ENCODE measurements around the gene HHAT. TPM values are rescaled to one million over a fixed set of nuclear protein-coding genes. Genes with fewer than 3 reads are reported as not detected.

Gene HHAT
- total RNA-seq, 1 donor from 2014 or later, result 13.7 TPM

DNA sequence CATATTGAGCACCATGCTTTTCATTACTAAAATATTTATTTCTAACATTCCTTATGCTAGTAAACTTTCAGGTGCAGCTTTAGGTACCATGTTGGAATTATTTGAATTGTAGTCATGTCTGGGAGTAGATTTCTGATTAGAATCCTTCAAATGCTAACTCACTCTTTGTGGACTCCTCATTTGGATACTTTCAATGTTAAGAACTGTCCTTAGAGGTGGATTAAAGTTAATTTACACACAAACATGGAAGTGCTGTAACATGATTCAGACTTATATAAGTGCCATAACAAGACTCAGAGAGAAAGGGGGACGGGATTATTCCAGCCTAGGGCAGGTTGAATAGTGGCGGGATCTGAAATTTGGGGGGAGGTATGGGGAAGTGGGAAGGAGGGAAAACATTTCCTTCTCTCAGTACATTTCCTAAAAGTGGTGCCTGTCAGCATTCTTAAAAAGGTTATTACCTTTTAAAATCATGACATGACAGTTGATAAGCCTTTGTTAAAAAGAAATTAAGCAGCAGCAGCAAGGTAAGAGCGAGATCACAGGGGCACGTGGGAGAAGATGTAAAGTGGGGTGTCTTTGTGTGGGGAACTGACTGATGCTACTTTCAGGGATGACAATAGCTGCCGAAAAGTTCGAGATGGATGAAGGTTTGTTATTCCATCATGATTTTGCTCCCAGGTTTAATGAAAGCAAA is 44.4 kb downstream of the HHAT start:
- no peak overlapping the region for H3K4me3 ChIP-seq (ENCODE audit: low read depth, low read length)
- DNase-seq (ENCODE audit: low read depth), result no peak
- TF ChIP-seq, protein P1, sequence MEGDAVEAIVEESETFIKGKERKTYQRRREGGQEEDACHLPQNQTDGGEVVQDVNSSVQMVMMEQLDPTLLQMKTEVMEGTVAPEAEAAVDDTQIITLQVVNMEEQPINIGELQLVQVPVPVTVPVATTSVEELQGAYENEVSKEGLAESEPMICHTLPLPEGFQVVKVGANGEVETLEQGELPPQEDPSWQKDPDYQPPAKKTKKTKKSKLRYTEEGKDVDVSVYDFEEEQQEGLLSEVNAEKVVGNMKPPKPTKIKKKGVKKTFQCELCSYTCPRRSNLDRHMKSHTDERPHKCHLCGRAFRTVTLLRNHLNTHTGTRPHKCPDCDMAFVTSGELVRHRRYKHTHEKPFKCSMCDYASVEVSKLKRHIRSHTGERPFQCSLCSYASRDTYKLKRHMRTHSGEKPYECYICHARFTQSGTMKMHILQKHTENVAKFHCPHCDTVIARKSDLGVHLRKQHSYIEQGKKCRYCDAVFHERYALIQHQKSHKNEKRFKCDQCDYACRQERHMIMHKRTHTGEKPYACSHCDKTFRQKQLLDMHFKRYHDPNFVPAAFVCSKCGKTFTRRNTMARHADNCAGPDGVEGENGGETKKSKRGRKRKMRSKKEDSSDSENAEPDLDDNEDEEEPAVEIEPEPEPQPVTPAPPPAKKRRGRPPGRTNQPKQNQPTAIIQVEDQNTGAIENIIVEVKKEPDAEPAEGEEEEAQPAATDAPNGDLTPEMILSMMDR (conservative IDR thresholded peaks at IDR 0.05; ENCODE audit: low read depth, low read length), result no peak

DNA sequence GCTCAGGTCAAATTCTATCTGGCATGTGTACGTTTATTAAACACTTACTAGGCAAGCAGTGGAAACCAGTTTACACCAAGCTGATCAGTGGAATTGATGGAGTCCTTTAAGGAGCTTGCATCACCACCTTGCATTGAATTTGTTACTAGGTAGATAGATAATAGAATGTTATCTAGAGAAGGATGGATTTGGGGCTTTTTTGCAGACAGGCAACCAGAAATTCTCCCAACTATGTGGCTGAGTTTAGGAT is 44.9 kb downstream of the HHAT start:
- no peak for DNase-seq (ENCODE audit: low read depth)
- no peak overlapping the region for H3K4me3 ChIP-seq (ENCODE audit: low read depth, low read length)
- TF ChIP-seq, protein P1 (conservative IDR thresholded peaks at IDR 0.05; ENCODE audit: low read depth, low read length), result no peak

DNA sequence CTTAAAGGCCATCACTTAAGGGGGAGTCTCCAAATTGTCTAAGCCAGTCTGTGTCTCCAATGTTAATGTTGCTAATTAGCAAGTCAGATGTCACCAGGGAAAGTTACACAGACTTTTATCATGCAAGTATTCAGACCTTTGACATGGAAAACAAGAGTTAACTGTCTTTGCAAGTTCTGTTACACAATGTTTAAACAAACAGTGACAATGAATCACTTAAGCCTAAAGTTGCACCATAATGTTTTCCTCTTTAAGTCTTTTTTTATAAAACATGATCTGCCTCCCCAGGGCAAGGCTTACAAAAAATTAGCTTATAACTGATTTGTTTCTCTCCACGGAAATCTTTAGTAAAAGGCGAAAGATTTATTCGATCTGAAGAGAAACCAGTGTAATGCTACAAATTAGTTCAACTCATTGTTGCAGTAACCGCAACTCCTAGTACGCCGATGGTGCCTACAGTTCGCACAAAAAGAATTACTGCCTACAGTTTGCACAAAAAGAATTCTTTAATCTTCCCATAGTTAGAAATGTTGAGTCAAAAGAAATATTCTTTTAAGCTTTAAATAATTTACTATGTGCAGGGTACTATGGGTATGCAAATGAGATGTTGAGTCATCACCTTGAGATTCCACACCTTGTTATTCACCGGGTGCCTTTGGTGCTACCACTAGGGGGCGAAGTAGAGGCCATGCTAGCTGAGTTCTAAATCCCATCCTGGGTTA is 45.3 kb downstream of the HHAT start:
- TF ChIP-seq, protein P1 (conservative IDR thresholded peaks at IDR 0.05; ENCODE audit: low read depth, low read length), result peak; percentile 100
- no peak overlapping the region for H3K4me3 ChIP-seq (ENCODE audit: low read depth, low read length)
- DNase-seq (ENCODE audit: low read depth), result peak; percentile 99

DNA sequence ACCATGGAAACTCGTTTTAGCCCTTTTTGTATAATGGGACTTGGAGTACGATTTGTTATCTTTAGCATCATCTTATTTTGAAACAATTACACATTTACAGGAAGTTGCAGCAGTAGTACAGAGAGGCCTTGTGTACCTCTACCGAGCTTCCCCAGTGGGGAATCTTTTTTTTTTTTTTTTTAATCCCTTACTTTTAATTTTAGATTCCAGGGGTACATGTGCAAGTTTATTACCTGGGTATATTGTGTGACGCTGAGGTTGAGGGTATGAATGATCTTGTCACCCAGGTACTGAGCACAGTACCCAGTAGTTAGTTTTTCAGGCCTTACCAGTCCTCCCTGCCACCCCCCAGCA is 45.9 kb downstream of the HHAT start:
- H3K4me3 ChIP-seq (ENCODE audit: low read depth, low read length), result no peak overlapping the region
- DNase-seq (ENCODE audit: low read depth), result no peak
- TF ChIP-seq, protein P1 (conservative IDR thresholded peaks at IDR 0.05; ENCODE audit: low read depth, low read length), result no peak

DNA sequence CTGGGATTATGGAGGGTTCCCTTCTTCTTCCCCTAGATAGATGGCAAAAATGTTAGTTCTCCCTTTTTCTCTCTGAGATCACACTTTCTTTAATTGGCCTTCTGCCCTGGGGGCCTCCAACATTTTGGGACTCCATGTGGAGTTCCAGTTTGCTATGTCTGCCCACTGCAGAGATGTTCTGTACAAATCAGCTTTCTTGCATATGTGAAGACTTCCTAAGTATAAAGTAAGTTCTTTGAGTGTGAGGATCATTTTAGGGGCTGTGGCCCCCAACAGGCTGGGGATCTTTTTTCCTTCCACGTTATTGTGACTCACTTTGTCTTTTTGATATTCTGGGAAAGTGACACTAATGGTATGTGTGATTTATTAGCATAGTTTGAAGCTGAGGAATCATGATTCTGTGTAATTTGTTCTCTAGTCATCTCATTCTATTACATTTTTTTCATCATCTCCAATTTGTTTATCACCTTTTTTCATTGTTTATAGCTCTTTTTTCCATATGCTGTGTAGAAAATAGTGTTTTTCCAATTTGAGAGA is 48.2 kb downstream of the HHAT start:
- TF ChIP-seq, protein P1 (conservative IDR thresholded peaks at IDR 0.05; ENCODE audit: low read depth, low read length), result no peak
- no peak overlapping the region for H3K4me3 ChIP-seq (ENCODE audit: low read depth, low read length)
- no peak for DNase-seq (ENCODE audit: low read depth)

DNA sequence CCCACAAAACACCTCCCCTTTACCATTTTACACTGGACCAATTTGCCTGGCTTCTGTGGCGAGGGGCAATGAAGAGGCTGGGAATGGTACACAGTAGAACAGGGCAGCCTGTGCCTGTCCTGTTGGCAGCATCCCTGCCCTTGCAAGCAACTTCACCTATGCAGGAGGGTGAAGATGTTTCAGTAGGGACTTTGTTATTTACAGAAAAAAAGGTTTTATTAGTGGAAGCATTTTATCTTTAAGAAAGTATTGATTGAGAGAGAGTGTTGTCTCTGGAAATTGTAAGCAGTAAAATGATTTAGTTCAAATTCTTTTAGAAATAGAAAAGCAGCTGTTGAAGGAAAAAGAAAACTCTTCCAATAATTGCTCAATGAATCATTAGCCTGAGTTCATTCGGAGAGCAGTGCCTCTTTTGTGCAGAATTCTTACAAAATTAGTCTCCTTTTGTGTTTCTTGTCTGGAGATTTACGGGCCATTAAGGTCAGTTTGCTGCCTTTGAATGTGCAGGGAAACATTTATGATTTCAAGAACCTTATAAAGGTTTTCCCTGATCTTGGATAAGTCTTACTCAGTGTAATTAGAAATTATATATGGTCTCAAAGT is 49.1 kb downstream of the HHAT start:
- DNase-seq (ENCODE audit: low read depth), result no peak
- TF ChIP-seq, protein P1 (conservative IDR thresholded peaks at IDR 0.05; ENCODE audit: low read depth, low read length), result no peak
- no peak overlapping the region for H3K4me3 ChIP-seq (ENCODE audit: low read depth, low read length)

All from epithelial cell of proximal tubule (primary cell).